ENCODE results near the gene MKI67. TPM values are rescaled to one million over a fixed set of nuclear protein-coding genes. Genes with fewer than 3 reads are reported as not detected.

Gene MKI67
- total RNA-seq, 2 donors from 2014 or later: 217 to 249 TPM

DNA sequence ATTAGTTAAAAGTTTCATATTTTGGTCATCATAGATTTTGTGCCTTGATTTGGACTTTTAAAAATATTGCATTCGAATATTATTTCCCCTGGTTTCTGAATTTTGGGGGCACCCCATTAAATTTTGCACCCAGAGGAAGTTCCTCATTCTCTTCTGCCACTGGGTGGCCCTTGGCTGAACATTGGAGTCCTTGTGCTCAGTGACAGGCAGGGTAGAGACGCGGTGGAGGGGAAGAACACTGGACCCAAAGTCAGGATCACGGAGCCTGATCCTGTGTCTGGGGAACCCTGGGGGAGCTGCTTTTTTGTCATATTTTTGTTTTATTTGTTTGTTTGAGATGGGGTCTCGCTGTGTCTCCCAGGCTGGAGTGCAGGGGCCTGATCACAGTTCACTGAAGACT is 74.7 kb downstream of the MKI67 start:
- ATAC-seq (replicated peaks in 1 of 2) (no peak), DNase-seq (no peak)
- Mint-ChIP-seq H3K4me3 (no peak overlapping the region), H3K4me1 (ENCODE audit: low read depth) (peaks cover 43% of the 10 kb centered on the region), H3K27me3 (ENCODE audit: low read depth) (no peaks in the 10 kb centered on the region), H3K9me3 (no peaks in the 10 kb centered on the region), H3K36me3 (ENCODE audit: insufficient read depth in 2 of 2) (peaks cover 11% of the 10 kb centered on the region in 2 donors), H3K27ac (no peak overlapping the region)

DNA sequence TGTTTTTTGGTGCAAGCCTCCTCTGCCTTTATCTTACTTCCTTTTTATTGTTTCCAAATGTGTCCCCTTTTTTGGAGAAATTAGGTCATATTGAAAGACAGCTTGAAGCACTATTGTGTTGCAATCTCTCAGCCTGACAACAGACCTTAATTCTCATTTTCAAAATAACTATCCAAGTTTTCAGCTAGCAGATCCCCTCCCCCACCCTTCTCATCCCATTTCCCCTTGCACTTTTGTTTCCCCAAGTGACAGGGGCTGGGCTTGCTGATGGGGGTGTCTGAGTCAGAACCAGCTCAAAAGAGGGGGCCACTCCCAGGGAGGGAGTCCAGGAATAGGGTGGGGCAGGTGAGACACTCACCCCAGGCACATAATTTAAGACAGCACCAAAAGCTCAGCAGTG is 75.3 kb downstream of the MKI67 start:
- Mint-ChIP-seq H3K36me3 (ENCODE audit: insufficient read depth in 2 of 2) (peaks cover 10 to 11% of the 10 kb centered on the region in 2 donors), H3K4me1 (ENCODE audit: low read depth) (peaks cover 48% of the 10 kb centered on the region), H3K27me3 (ENCODE audit: low read depth) (no peaks in the 10 kb centered on the region), H3K4me3 (peak overlapping the region in 1 of 2 donors; percentile 61), H3K27ac (peak overlapping the region; percentile 31), H3K9me3 (no peaks in the 10 kb centered on the region)
- ATAC-seq (replicated peaks in 1 of 2): no peak
- no peak for DNase-seq

DNA sequence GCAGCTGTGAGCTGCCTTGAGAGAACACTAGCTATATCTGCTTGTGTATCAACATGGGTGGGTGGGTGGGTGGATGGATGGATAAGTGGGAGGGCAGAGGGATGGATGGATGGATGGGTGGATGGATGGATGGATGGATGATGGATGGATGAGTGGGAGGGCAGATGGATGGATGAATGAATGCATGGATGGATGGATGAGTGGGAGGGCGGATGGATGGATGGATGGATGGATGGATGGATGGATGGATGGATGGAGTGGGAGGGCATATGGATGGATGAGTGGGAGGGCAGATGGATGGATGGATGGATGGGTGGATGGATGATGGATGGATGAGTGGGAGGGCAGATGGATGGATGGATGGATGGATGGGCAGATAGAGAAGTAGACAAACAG is 76.1 kb downstream of the MKI67 start:
- Mint-ChIP-seq H3K27me3 (ENCODE audit: low read depth) (no peaks in the 10 kb centered on the region), H3K27ac (peak overlapping the region; percentile 71), H3K9me3 (no peaks in the 10 kb centered on the region), H3K4me1 (ENCODE audit: low read depth) (peaks cover 48% of the 10 kb centered on the region), H3K36me3 (ENCODE audit: insufficient read depth in 2 of 2) (peaks cover 9 to 11% of the 10 kb centered on the region in 2 donors), H3K4me3 (peak overlapping the region; percentile 18 to 61)
- ATAC-seq (replicated peaks in 1 of 2) (no peak), DNase-seq (no peak)

DNA sequence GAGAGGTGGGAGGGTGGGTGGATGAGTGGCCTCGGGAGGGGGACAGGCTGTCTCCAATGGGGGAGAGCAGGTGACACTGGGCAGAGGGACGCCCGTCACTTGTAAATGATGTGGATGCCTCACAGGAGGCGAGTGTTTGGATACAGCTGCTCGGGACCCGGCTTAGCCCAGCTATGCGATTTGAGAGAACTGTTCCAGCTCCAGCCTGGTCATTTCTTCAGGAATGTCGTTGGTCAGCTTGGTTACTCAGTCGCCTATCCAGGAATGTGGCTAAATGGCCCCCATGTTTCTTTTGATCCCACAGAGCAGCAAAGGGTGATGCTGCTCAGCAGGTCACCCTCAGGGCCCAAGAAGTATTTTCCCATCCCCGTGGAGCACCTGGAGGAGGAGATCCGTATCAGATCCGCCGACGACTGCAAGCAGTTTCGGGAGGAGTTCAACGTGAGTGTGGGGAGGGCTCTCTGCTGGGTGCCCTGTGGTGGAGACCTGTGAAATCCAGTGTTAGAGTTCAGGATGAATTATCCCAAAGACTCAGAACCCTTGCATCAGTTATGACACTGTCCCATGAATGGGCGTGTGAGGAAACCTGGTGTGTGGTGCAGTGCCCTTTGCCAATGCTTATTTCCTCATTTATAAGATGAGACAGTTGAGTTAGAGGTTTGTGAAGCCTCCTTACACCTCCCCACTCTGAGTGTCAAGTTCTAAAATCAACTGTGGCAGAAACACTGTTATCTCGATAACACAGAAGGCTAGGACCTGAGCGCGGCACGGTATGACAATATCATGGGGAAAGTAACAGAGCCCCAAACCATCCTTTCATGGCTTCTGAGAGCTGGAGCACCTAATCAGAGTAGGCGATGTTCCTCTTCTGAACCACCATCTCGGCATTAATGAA is 76.8 kb downstream of the MKI67 start:
- Mint-ChIP-seq H3K36me3 (ENCODE audit: insufficient read depth in 2 of 2) (peaks cover 5 to 11% of the 10 kb centered on the region in 2 donors), H3K27ac (peak overlapping the region; percentile 12), H3K27me3 (ENCODE audit: low read depth) (no peaks in the 10 kb centered on the region), H3K9me3 (no peaks in the 10 kb centered on the region), H3K4me3 (peak overlapping the region; percentile 92 to 96), H3K4me1 (ENCODE audit: low read depth) (peaks cover 48% of the 10 kb centered on the region)
- ATAC-seq (replicated peaks in 1 of 2) (no peak), DNase-seq (no peak)

DNA sequence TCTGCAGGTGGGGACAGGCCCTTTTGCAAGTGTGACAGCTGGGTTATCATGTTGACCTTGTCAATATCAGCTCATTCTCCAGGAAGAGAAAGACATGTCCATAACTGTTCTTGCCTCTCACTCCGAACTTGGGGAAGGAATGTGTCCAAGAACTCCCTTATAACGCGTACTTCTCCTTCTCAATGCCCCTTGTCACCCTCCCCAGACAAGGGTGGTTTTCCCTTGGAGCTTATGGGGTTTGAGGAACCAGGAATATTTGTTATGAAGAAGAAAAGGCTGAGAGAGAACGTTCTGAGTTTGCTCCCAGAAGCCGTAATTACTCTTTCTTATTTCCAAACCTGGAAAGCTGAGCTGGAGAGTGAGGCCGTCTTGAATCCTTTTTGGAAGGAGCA is 77.4 kb downstream of the MKI67 start:
- no peak for ATAC-seq (replicated peaks in 1 of 2)
- no peaks in the 10 kb centered on the region for H3K27me3 Mint-ChIP-seq (ENCODE audit: low read depth)
- peaks cover 48% of the 10 kb centered on the region for H3K4me1 Mint-ChIP-seq (ENCODE audit: low read depth)

DNA sequence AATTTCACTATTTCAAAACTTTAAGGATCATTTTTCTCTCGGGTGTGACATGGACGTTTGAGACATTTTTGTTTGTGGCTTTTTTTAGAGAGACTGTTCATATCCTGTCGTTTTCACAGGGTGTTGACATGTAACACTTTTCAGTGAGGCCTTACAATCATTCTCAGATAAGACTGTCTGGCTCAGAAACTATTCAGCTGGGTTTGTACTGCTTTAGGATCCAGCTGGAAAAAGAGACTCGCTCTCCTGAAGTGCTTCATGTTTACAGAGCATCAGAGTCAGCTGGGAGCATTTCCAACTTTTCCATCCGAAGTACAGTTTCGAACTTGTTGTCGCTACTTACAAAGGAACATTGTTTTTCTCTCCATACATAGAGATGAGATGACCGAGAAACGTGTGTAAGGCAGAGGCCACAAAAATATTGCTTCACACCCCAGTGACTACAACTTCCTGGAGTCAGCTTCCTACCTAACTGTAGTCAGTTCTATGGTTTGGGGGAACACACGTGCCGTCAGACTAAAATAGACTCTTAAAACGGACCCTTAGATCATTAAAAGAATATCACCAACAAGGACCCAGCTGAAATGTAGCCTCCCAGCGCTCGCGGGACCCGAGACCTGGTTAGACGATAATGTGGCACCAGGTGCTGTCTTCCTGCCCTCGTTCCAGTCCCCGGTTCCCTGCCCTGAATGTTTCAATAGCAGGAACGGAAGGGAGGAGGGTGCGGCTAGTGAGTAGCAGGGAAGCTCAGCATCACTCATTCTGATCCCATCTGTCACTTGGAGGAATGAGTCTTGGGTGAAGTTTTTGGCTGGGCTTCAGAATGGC is 78.0 kb downstream of the MKI67 start:
- Mint-ChIP-seq H3K27me3 (ENCODE audit: low read depth) (no peaks in the 10 kb centered on the region), H3K4me1 (ENCODE audit: low read depth) (peaks cover 48% of the 10 kb centered on the region), H3K27ac (peak overlapping the region; percentile 92), H3K9me3 (no peaks in the 10 kb centered on the region), H3K36me3 (ENCODE audit: insufficient read depth in 2 of 2) (peaks cover 5 to 8% of the 10 kb centered on the region in 2 donors), H3K4me3 (peak overlapping the region; percentile 92 to 96)
- DNase-seq: peak; percentile 40 to 41
- ATAC-seq (replicated peaks in 1 of 2): peak; percentile 48 to 58

More for the DNA sequence above, 77.4 kb downstream of the MKI67 start:
- Mint-ChIP-seq H3K4me3 (peak overlapping the region; percentile 92 to 96), H3K36me3 (ENCODE audit: insufficient read depth in 2 of 2) (peaks cover 5 to 8% of the 10 kb centered on the region in 2 donors), H3K27ac (peak overlapping the region; percentile 92), H3K9me3 (no peaks in the 10 kb centered on the region)
- no peak for DNase-seq

DNA sequence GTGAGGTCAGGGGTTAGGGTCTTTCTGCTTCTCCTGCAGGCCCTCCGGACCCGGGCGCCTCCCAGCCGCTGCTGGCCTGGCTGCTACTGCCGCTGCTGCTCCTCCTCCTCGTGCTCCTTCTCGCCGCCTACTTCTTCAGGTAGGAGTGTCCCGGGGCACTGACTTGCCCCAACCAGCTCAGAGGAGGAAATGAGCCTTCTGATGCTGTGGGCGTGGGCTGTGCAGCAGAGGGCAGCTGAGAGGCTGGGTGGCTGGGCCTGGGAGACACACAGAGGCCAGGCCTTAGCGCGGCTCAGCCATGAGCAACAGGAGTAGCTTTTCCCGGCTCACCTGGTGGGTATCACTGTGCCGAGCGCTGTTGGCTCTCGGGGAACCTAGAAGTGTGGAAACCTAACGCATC is 78.9 kb downstream of the MKI67 start:
- Mint-ChIP-seq H3K4me1 (ENCODE audit: low read depth) (peaks cover 48% of the 10 kb centered on the region), H3K4me3 (peak overlapping the region; percentile 92 to 96), H3K27ac (peak overlapping the region; percentile 92), H3K27me3 (ENCODE audit: low read depth) (no peaks in the 10 kb centered on the region), H3K9me3 (no peaks in the 10 kb centered on the region), H3K36me3 (ENCODE audit: insufficient read depth in 2 of 2) (peaks cover 5 to 8% of the 10 kb centered on the region in 2 donors)
- peak; percentile 87 to 92 for DNase-seq
- peak; percentile 96 to 98 for ATAC-seq (replicated peaks in 1 of 2)

DNA sequence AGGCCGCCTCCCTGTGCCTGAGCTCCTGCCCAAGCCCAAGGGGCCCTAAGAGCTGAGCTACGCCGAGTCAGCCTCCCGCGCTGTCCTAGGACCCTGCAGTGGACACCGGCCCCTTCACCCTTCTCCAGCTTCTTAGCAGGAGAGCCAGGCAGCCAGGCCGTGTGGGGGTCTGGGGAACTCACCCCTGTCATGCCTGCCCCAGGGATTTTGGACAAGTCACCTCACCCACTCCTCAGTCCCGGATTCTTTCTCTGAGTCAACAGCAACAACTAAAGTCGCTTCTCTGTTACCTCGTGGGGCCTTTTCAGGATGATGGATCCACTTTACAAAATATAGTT is 79.3 kb downstream of the MKI67 start:
- peak; percentile 2 to 19 for ATAC-seq (replicated peaks in 1 of 2)

More for the DNA sequence above, 79.3 kb downstream of the MKI67 start:
- Mint-ChIP-seq H3K27me3 (ENCODE audit: low read depth) (no peaks in the 10 kb centered on the region), H3K9me3 (no peaks in the 10 kb centered on the region), H3K4me1 (ENCODE audit: low read depth) (peaks cover 48% of the 10 kb centered on the region), H3K36me3 (ENCODE audit: insufficient read depth in 2 of 2) (peaks cover 5 to 8% of the 10 kb centered on the region in 2 donors), H3K27ac (peak overlapping the region; percentile 92), H3K4me3 (peak overlapping the region; percentile 92 to 96)
- DNase-seq: no peak

Other genes starting within 250 kb of the MKI67 start
- gene CLRN3, start 233.5 kb downstream of the MKI67 start, total RNA-seq: not detected
- gene PTPRE, start 219.3 kb downstream of the MKI67 start, total RNA-seq: 10 to 100 TPM; 23.7 to 31.3 TPM

Data from activated T-cell treated with anti-CD3 and anti-CD28 coated beads, Interleukin-2, amount 50 U/mL, for 72 hours (primary cell).